K562 (cell line): ENCODE measurements around the gene SLC43A1. TPM values are rescaled to one million over a fixed set of nuclear protein-coding genes. Genes with fewer than 3 reads are reported as not detected.
A peak's percentile ranks its signal among the peaks of the same experiment; 100 is the strongest.

Source experiments
- ATF6 ChIP-seq: sonication (generic); formaldehyde crosslinking; IDR thresholded peaks from 2 replicates; pipeline ENCODE4 v1.4.0; 2020; ENCODE audit warnings: mild to moderate bottlenecking, missing genetic modification reagents
- CAMTA2 ChIP-seq: fragments of 250-450 bp; sonication (Bioruptor Pico); conservative IDR thresholded peaks from 2 replicates; pipeline ENCODE4 v1.5.1; 2022
- CREB1 ChIP-seq, 2 experiments: sonication (generic) in 1 of 2; formaldehyde crosslinking in 1 of 2; IDR thresholded peaks; 2 replicates each; pipeline versions ENCODE4 v1.6.1 to v1.8.0; 2012 to 2022; ENCODE audit warnings: inconsistent platforms in 1 of 2, mild to moderate bottlenecking in 1 of 2, missing genetic modification reagents in 1 of 2, moderate library complexity in 1 of 2
- EGR1 ChIP-seq: fragments of 450-650 bp; conservative IDR thresholded peaks from 2 replicates; pipeline ENCODE4 v1.6.1; 2017; ENCODE audit warnings: mild to moderate bottlenecking
- FOXJ3 ChIP-seq: sonication (generic); formaldehyde crosslinking; IDR thresholded peaks from 2 replicates; pipeline ENCODE4 v1.4.0; 2020; ENCODE audit warnings: mild to moderate bottlenecking, missing genetic modification reagents
- FOXP1 ChIP-seq: sonication (generic); formaldehyde crosslinking; IDR thresholded peaks from 2 replicates; pipeline ENCODE4 v1.8.0; 2022; ENCODE audit warnings: mild to moderate bottlenecking, missing genetic modification reagents
- GATAD2B ChIP-seq: fragments of 450-650 bp; IDR thresholded peaks from 2 replicates; pipeline ENCODE4 v1.6.1; 2017; ENCODE audit warnings: mild to moderate bottlenecking, borderline replicate concordance
- KAT8 ChIP-seq: fragments of 450-650 bp; IDR thresholded peaks from 2 replicates; pipeline ENCODE4 v1.6.1; 2016; ENCODE audit warnings: low read depth, mild to moderate bottlenecking
- LEF1 ChIP-seq: fragments of 450-650 bp; IDR thresholded peaks from 2 replicates; pipeline ENCODE4 v1.6.1; 2016; ENCODE audit warnings: mild to moderate bottlenecking
- MNT ChIP-seq, 2 experiments: fragments of 450-650 bp; conservative IDR thresholded peaks; 2 replicates each; pipeline ENCODE4 v1.6.1; 2017; ENCODE audit warnings: mild to moderate bottlenecking in 2 of 2, moderate library complexity in 2 of 2
- MTA3 ChIP-seq: fragments of 450-650 bp; formaldehyde crosslinking; IDR thresholded peaks from 2 replicates; pipeline ENCODE4 v1.6.1; 2017; ENCODE audit warnings: mild to moderate bottlenecking, borderline replicate concordance
- POLR2AphosphoS5 ChIP-seq: IDR thresholded peaks from 2 replicates; pipeline ENCODE4 v1.6.1; 2011; ENCODE audit warnings: mild to moderate bottlenecking, low read depth, low read length, moderate library complexity; ENCODE audit not compliant: control insufficient read depth, insufficient read depth
- POLR2G ChIP-seq: fragments of 200-400 bp; formaldehyde crosslinking; IDR thresholded peaks from 2 replicates; pipeline ENCODE4 v1.6.1; 2017; ENCODE audit warnings: low read depth, mild to moderate bottlenecking, antibody characterized with exemption, low read length, moderate library complexity
- TAF9B ChIP-seq: fragments of 450-650 bp; IDR thresholded peaks from 2 replicates; pipeline ENCODE4 v1.6.1; 2018; ENCODE audit warnings: mild to moderate bottlenecking; ENCODE audit not compliant: partially characterized antibody
- TFAP4 ChIP-seq: sonication (generic); formaldehyde crosslinking; IDR thresholded peaks from 2 replicates; pipeline ENCODE4 v1.8.0; 2022; ENCODE audit warnings: missing genetic modification reagents, mild to moderate bottlenecking, moderate library complexity, borderline replicate concordance
- ZBTB7A ChIP-seq: IDR thresholded peaks from 2 replicates; pipeline ENCODE4 v1.6.1; 2011; ENCODE audit warnings: low read depth, mild to moderate bottlenecking, low read length, moderate library complexity, borderline replicate concordance; ENCODE audit not compliant: control insufficient read depth
- ZNF143 ChIP-seq: sonication (generic); formaldehyde crosslinking; IDR thresholded peaks from 2 replicates; pipeline ENCODE4 v1.9.0; 2022; ENCODE audit warnings: mild to moderate bottlenecking, missing genetic modification reagents
- ZNF239 ChIP-seq: fragments of 250-450 bp; sonication (Bioruptor Pico); IDR thresholded peaks from 2 replicates; pipeline ENCODE4 v1.4.0; 2020; ENCODE audit warnings: mild to moderate bottlenecking
- polyA plus RNA-seq, 8 experiments: library from polyadenylated mRNA; depleted of rRNA in 4 of 8; stranded (reverse) in 5 of 8; unstranded in 3 of 8; fragments of >200 nt; fragmentation: Nextera tagmentation in 2 of 8; fragmentation: Illumina TruSeq in 1 of 8; extraction: Ambion mirVana in 2 of 8; extraction: Trizol in 1 of 8; gene quantifications; 2 replicates each; pipeline versions ENCODE4 v1.2.1 to v1.2.3, GENCODE V29; 2011 to 2014; ENCODE audit warnings: inconsistent platforms in 1 of 8, missing spikeins in 1 of 8
- total RNA-seq, 7 experiments: library from RNA; depleted of rRNA in 6 of 7; stranded (reverse); fragments of >200 nt in 6 of 7; fragmentation: Illumina TruSeq in 2 of 7; extraction: Trizol in 2 of 7; gene quantifications; 2 replicates each; pipeline versions ENCODE4 v1.2.1 to v1.2.3, GENCODE V29; 2011 to 2021; ENCODE audit warnings: low replicate concordance in 1 of 7
- TF ChIP-seq, protein P1 (sequence below): sonication (generic); formaldehyde crosslinking; IDR thresholded peaks from 2 replicates; pipeline ENCODE4 v1.8.0; 2022; ENCODE audit warnings: mild to moderate bottlenecking, missing genetic modification reagents, borderline replicate concordance
- TF ChIP-seq, protein P2 (sequence below): sonication (generic); formaldehyde crosslinking; IDR thresholded peaks from 2 replicates; pipeline ENCODE4 v1.9.0; 2022; ENCODE audit warnings: mild to moderate bottlenecking, missing genetic modification reagents

The SLC43A1 gene
- total and polyA plus RNA-seq, 9 of the 15 experiments (the other 6 are each of a cell fraction or from before 2014, with no cell fraction given), result 2.6 to 41.8 (median 24.6) TPM

DNA sequence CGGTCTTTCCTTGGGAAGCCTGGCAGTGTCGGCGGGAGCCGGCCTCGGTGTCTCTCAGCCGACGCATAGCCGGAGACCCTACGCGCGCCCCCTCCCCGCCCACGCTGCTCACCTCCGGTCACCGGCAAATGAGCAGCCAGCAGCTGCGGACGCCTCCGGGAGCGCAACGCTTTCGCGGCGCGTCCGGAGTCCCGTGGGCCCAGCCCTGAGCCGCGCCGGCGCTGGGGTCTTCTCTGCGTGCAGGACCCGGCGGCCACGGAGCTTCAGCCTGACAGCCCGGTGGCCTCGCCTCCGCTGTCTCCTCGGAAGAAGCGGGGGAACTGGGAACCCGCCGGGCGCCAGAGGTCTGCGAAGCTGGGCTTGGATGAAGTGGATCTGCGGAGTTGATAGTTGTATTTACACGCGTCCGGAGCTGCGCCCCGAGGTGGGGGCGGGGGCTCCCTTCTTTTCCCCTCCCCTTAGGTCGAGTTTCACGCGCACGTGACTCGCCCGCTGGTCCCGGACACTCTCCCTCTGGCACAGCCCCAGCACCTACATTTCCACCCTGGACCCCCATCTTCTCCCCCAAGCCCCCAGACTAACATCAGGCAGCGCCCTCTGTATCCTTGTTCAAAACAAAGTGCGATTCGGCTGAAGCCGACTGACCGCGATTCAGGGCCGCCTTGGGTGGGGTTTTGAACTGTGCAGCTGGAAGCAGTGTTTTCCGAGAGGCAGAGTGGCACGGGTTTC is at the start of gene SLC43A1 (continued):
- TF ChIP-seq CAMTA2 (CRISPR knock-in tag), result peak; percentile 44; the same call in 1 of the 2 replicates
- TF ChIP-seq EGR1, result peak; percentile 42
- TF ChIP-seq MTA3, result peak; percentile 82; the same call in 1 of the 2 replicates
- TF ChIP-seq TFAP4, result peak; percentile 63; the same call in 1 of the 2 replicates
- no peak for TF ChIP-seq ZNF239 (CRISPR knock-in tag)
- TF ChIP-seq, protein P1, sequence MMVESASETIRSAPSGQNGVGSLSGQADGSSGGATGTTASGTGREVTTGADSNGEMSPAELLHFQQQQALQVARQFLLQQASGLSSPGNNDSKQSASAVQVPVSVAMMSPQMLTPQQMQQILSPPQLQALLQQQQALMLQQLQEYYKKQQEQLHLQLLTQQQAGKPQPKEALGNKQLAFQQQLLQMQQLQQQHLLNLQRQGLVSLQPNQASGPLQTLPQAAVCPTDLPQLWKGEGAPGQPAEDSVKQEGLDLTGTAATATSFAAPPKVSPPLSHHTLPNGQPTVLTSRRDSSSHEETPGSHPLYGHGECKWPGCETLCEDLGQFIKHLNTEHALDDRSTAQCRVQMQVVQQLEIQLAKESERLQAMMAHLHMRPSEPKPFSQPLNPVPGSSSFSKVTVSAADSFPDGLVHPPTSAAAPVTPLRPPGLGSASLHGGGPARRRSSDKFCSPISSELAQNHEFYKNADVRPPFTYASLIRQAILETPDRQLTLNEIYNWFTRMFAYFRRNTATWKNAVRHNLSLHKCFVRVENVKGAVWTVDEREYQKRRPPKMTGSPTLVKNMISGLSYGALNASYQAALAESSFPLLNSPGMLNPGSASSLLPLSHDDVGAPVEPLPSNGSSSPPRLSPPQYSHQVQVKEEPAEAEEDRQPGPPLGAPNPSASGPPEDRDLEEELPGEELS (CRISPR knock-in tag), result no peak; the same call in 1 of the 2 replicates
- peak; percentile 31 for TF ChIP-seq TAF9B
- TF ChIP-seq ZBTB7A, result peak; percentile 84
- no peak for TF ChIP-seq ATF6 (CRISPR knock-in tag)
- peak; percentile 53; the same call in 1 of the 2 replicates for TF ChIP-seq POLR2AphosphoS5
- TF ChIP-seq FOXJ3 (CRISPR knock-in tag), result no peak
- TF ChIP-seq LEF1, result peak; percentile 22; the same call in 1 of the 2 replicates
- TF ChIP-seq POLR2G, result peak; percentile 89
- peak; percentile 62; the same call in 1 of the 2 replicates for TF ChIP-seq FOXP1 (CRISPR knock-in tag)
- 0 out of 2 replicates have a peak, but pooled peaks have one; percentile 50 for TF ChIP-seq CREB1 (IDR thresholded peaks at IDR 0.05)
- TF ChIP-seq CREB1 (CRISPR knock-in tag; IDR thresholded peaks at IDR 0.05), result no peak
- TF ChIP-seq, protein P2, sequence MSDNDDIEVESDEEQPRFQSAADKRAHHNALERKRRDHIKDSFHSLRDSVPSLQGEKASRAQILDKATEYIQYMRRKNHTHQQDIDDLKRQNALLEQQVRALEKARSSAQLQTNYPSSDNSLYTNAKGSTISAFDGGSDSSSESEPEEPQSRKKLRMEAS, result peak; percentile 66
- TF ChIP-seq GATAD2B, result peak; percentile 62; the same call in 1 of the 2 replicates
- no peak for TF ChIP-seq ZNF143 (CRISPR knock-in tag)
- no peak for TF ChIP-seq KAT8
- peak; percentile 81 to 88 for TF ChIP-seq MNT (conservative IDR thresholded peaks at IDR 0.05)
